Brain pericyte (primary cell): ENCODE results near the gene EFHD1.
A peak's percentile ranks its signal among the peaks of the same experiment; 100 is the strongest.

Source experiments
- DNase-seq: peaks from one replicate; pipeline ENCODE4 v3.0.0-alpha.2; 2012; ENCODE audit warnings: low read depth, low spot score

Gene EFHD1, protein sequence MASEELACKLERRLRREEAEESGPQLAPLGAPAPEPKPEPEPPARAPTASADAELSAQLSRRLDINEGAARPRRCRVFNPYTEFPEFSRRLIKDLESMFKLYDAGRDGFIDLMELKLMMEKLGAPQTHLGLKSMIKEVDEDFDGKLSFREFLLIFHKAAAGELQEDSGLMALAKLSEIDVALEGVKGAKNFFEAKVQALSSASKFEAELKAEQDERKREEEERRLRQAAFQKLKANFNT

DNA sequence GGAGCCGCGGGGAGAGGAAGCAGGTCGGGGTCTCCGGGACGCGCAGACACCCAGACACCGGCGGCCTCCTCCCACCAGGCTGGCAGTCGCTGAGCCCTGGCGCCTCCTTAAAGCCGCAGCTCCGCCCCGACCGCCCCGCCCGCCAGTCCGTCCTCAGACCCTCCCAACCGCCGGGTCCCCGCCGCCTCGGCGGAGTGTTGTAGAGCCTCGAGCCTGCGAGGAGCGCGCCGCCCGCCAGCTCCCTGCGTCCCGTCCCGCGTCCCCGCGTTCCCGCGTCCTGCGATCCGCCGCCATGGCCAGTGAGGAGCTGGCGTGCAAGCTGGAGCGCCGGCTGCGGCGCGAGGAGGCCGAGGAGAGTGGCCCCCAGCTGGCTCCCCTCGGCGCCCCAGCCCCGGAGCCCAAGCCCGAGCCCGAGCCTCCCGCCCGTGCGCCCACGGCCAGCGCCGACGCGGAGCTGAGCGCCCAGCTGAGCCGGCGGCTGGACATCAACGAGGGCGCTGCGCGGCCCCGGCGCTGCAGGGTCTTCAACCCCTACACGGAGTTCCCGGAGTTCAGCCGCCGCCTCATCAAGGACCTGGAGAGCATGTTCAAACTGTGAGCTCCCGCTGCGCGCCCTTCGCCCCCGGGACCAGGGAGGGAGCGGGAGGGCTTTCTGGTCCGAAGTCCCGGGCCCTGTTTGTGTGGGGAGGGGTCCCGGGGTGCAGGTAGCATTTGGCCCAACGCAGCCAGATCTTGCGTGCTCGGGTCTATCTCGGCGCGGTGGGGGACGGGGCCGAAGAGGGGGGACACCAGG lies at the start of gene EFHD1:
TSS of gene EFHD1 (plus strand) at position 192 of the 793 bp plus-strand sequence. CDS start at position 293, 101 bp downstream.
- no peak for DNase-seq

- no peak for DNase-seq
Measured at GRCh38 chr2:232584238-232584637, 49.2 kb upstream of the EFHD1 start.

- no peak for DNase-seq
Measured at GRCh38 chr2:232586943-232587505, 46.4 kb upstream of the EFHD1 start.

GRCh38 chr2:232587512-232587911 lies 45.9 kb upstream of the EFHD1 start:
- no peak for DNase-seq

DNA sequence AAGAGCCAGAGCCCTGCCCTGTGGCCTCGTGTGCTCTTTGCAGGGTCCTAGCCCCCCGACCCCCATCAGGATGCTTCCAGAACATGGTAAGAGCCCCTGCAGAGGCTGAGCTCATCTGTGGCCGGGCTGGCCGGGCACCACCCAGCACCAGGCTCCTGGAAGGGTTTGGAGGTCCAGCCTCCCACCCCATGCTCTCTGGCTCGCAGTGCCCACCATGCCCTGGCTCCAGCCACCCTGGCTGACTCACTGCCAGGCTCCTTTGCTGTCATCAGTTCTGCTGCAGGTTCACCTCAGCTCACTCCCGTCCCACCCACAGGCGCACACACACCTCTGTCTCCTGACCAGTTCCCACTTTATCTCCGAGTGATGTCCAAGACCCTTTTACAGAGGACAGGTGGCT lies 45.4 kb upstream of the EFHD1 start:
- DNase-seq = no peak

- DNase-seq = no peak
Measured at GRCh38 chr2:232588680-232589585, 44.5 kb upstream of the EFHD1 start.

- no peak for DNase-seq
Measured at GRCh38 chr2:232592772-232593395, 40.5 kb upstream of the EFHD1 start.

GRCh38 chr2:232593982-232594381 lies 39.4 kb upstream of the EFHD1 start:
- no peak for DNase-seq

DNA sequence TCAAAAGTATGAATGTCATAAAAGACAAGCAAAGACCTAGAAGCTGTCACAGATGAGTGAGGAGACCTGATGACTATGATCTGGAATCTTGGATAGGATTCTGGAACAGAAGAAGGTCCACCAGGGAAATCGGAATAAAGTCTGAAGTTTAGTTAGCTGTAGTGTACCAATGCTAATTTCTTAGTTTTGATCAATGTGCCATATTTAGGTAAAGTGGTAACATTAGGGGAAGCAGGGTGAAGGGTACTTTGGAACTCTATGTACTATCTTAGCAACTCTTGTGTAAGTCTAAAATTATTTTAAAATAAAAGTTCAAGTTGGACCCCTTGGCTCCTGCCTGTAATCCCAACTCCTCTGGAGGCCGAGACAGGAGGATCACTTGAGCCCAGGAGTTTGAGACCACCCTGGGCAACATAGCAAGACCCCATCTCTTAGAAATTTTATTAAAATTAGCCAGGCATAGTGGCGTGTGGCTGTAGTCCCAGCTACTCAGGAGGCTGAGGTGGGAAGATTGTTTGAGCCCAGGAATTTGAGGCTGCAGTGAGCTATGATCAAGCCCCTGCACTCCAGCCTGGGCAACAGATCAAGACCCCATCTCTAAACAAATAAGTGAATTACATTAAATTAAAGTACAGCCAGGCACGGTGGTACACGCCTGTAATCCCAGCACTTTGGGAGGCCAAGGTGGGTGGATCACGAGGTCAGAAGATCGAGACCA lies 35.9 kb upstream of the EFHD1 start:
- DNase-seq = no peak

DNA sequence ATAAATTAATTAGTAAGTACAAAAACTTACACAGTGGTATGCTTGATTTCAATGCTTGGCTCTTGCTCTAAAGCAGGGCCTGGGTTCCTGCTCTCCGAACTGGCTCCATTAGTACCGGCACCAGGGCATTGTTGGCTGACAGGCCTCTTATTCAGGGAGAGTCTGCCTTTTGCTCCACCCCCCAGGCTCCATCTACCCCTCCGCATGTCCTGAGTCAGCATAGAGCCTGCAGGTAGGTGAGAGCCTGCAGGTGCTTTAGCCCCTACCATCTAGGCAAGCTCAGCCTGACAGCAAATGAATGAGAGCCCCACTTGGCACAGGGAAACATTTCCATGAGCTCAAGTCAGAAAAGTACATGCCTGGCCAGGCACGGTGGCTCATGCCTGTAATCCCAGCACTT lies 35.1 kb upstream of the EFHD1 start:
- DNase-seq = no peak

GRCh38 chr2:232600053-232600773 lies 33.2 kb upstream of the EFHD1 start:
- no peak for DNase-seq

GRCh38 chr2:232603283-232603682 lies 30.1 kb upstream of the EFHD1 start:
- DNase-seq = no peak

DNA sequence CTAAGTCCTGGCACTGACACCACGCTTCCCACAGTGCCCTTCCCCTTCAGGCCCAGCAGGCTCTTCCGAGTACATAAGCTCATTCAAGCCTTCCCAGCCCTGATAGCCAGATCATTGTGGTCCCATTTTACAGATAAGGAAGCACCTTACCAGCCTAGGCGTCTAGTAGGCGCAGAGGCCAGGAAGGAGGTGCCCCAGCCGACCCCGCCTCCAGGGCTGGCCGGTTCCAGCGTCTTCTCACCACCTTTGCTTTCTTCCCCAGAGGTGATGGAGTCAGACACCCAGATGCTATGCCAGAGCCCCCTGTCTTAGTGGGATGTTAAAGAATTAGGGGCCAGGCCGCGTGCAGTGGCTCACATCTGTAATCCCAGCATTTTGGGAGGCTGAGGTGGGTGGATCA lies 28.9 kb upstream of the EFHD1 start:
- no peak for DNase-seq

- DNase-seq = no peak
Measured at GRCh38 chr2:232607011-232607410, 26.4 kb upstream of the EFHD1 start.

GRCh38 chr2:232609607-232610006 lies 23.8 kb upstream of the EFHD1 start:
- no peak for DNase-seq

- DNase-seq = no peak
Measured at GRCh38 chr2:232610081-232610480, 23.3 kb upstream of the EFHD1 start.

DNA sequence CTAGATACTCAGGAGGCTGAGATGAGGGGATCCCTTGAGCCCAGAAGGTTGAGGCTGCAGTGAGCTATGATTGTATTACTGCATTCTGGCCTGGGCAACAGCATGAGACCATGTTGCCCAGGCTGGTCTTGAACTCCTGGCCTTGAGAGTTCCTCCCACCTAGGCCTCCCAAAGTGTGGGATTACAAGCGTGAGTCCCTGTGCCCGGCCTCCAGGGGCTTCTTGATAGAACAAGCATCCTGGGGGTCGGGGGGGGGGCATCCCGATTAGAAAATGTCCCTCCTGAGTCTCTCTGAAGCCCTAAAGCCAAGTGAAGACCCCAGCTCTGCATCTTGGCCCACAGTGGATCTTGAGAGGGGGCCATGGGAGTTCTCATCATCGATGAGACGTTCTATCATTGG lies 22.3 kb upstream of the EFHD1 start:
- DNase-seq = no peak

- peak; percentile 79 for DNase-seq
Measured at GRCh38 chr2:232611559-232612218, 21.7 kb upstream of the EFHD1 start.

DNA sequence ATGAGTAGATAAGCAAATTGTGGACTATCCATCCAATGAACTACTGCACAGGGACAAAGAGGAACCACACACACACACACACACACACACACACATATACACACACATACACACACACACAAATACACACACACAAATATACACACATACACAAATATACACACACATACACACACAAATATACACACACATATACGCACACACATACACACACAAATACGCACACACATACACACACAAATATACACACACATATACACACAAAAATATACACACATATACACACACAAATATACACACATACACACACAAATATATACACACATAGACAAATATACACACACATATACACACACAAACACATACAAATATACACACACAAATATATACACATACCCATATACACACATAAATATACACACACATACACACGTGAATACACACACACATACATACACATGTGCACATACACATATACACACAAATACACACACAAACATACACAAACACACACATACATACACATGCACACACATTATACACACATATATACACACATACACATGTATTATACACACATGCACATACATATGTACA lies 19.8 kb upstream of the EFHD1 start:
- no peak for DNase-seq
